Stimulated activated CD8-positive, alpha-beta memory T cell treated with anti-CD3 and anti-CD28 coated beads, Interleukin-12 subunit alpha, Interleukin-12 subunit beta, amount 100 ng/mL, for 1 hour (primary cell): ENCODE measurements around the gene RGS5.
"Not testable (repeated sequence)": the region's sequence is repeated elsewhere in the genome, so short reads cannot be mapped to it uniquely, and the experiment has no call there.

Experiments used
- DNase-seq: peaks from one replicate; pipeline ENCODE4 v3.0.0-alpha.2; 2020; ENCODE audit warnings: low read depth

RGS5 gene, protein sequence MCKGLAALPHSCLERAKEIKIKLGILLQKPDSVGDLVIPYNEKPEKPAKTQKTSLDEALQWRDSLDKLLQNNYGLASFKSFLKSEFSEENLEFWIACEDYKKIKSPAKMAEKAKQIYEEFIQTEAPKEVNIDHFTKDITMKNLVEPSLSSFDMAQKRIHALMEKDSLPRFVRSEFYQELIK

DNA sequence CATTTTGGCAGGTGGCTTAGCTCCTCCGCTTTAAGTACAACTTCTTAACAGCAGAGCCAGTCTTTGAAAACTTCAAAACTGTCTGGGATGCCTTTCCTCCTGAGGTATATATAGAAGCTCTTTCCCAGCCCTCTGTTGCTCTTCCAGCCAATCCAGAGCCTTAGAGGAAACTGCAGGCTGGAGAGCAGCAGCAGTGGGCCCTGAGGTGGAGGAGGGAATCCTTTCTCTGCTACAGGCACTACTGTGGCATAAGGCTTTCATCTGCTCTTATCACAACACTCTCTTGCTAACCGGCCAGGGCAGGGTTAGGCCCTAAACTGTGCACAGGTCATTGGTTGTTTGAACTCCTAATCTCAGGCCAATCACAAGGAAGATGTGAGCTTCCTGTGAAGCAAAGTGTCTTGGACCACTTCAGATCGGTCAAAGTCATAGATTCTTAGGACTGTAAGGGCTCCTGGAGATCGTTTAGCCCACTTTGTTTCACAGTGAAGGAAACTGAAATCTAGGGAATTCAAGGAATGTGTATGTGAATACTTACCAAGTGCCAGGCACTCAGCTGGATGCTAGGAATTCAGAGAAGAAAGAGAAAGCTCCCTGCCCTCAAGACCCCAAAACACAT is at the start of gene RGS5:
Gene RGS5 (minus strand): TSS at position 84 of the 619 bp plus-strand sequence. CDS start 81 bp downstream, at position 3.
- DNase-seq: no peak

DNA sequence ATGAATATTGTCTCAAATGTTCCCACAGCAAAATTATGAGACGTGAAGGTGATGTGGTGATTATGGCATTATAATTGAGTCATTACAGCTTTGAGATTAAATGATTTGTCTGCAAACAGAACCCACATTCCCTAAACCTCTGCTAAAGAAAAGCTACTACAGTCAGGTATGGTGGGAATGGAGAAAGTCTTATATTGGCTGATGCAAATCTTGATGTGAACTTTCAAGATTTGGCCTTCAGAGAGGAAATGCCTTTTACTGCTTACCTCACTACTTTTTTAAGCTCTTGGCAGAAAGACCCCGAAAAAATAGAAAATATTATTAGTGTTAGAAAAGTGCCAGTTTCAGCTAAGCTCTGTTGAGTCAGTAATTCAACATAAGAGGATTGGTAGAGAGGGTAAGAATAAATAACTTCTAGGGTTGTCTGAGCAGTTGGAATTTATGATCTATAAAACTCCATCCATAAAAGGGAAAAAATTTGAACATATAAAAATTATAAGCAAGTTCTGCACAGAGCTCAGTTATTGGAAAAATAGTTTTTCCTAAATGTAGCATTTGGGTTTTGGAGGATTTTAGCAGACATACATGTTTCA is 47.8 kb upstream of the RGS5 start:
- no peak for DNase-seq

DNA sequence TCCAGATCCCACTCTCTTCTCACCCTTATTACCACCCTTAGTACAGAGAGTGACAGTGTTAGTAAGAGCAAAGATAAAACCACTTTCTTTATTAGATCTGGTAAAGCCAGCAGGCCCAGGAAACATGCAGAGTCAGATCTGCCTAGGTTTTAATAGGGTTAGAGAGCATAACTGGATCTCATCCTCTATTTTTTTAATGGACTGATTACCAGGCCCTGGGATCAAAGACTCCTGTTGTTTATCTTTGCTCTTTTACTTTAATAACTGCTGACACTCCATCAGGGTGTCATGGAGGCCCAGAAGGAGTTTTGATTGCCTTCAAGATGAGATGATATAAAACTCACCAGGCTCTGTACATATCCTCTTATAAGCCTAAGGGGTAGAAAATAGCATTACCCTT is 45.3 kb upstream of the RGS5 start:
- no peak for DNase-seq

DNA sequence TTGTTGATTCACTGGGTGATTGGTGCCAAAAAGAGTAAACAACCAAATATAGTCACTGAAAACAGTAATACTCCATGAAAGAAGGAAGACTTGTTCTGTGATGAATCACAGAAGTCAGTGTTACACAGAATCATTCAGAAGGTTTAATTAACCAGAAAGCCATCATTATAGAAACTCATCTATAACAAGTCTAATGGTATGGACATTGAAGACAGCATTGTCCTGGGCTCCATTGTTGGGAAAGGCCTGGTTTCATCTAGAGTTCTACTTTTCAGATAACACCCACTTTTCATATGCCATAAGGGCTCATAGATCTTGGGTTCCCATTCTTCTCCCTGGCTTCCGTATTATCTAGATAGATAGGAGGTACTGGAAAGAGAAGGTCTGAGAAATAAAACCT is 41.9 kb upstream of the RGS5 start:
- DNase-seq: not testable (repeated sequence)

DNA sequence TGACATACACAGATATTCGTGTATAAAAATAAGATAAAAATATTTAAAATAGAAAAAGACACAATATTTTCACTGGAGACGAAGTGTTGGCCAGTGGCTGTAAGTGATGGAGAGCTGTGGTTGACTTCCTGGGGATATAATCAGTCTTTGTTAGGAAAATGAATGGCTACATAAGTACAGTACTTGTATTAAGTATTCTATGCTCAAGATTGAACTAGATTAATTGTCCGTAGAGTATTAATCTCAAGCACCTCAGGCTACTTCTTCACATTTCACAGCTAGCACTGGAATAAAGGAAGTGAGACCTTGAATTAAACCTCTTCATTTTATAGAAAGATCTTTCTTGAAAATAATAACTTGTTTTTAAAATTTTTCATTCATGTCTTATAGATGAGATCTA is 39.0 kb upstream of the RGS5 start:
- no peak for DNase-seq

DNA sequence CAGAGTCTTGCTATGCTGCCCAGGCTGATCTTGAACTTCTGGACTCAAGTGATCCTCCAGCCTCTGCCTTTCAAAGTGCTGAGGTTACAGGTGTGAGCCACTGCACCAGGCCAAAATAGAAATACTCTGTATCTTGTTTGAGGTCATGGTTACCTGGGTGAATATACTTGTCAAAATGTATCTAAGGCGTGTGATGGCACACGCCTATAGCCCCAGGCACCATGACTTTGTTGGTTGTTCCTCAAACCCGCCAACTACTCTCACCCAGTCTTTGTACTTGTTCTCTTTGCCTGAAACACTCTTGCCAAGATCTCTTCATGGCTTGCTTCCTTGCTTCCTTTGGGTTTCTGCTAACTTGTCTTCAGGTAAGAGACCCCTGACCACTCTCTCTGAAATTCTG is 38.0 kb upstream of the RGS5 start:
- DNase-seq: no peak

DNA sequence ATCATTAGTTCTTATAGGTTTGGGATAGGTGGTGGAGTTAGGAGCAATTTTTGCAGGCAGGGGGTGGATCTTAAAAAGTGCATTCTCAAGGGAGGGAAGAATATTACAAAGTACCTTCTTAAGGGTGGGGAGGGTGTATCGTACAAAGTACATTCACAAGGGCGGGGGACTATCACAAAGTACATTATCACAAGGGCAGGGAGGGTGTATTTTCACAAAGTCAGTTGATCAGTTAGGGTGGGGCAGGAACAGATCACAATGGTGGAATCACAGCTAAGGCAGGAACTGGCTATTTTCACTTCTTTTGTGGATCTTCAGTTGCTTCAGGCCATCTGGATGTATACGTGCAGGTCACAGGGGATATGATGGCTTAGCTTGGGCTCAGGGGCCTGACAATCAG is 30.9 kb upstream of the RGS5 start:
- DNase-seq: not testable (repeated sequence)

DNA sequence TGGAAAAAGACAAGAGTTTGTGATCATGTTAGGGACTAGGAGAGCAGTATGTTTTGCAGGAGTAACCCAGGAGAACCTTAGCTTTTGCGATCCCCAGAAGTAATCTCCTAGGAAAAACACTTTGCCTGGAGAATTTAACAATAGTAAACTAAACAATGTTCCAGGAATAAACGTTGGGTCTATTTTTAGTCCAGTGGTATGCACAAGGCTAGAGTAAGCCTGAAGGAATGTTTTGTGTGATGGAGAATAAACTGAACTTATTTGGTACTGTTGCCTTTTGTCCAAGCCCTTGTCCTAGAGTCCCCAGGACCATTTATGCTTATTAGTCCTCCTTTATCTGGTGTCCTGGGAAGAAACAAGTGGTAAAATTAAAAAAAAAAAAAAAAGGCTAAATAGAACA is 28.7 kb upstream of the RGS5 start:
- no peak for DNase-seq

DNA sequence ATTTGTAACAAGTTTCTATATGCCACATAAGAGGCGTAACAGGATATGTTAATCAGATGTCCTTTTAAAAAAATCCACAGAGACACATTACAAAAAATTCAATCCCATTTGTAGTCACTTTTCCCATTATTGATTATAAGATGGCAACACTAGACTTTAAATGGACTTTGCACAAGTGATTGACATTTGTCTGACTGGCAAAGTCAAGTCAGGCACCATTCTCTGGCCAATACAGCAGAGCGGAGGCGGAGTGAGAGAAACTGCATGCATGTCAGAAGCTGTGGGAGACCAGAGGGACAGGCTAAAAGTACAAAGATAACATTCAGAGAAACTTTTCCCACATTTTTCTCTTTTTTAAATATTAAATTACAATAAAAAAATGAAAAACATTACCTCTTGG is 28.1 kb upstream of the RGS5 start:
- DNase-seq: no peak

DNA sequence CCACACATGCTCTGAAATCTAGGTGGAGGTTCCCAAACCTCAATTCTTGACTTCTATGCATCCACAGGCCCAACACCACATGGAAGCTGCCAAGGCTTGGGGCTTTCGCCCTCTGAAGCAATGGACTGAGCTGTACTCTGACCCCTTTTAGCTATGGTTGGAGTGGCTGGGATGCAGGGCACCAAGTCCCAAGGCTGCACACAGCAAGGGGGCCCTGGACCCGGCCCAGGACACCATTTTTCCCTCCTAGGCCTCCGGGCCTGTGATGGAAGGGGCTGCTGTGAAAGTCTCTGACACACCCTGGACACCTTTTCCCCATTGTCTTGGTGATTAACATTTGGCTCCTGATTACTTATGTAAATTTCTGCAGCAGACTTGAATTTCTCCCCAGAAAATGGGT is 25.6 kb upstream of the RGS5 start:
- DNase-seq: not testable (repeated sequence)

DNA sequence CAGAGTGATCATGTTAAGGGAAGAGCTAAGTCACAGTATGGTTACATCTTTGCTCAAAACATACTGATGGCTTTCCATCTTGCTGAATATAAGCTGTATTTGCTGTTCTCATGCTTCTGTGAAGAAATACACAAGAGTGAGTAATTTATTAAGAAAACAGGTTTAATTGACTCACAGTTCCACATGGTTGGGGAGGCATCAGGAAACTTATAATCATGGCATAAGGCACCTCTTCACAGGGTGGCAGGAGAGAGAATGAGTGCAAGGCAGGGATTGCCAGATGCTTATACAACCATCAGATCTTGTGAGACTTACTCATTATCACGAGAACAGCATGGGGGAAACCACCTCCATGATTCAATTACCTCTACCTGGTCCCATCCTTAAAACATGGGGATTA is 24.4 kb upstream of the RGS5 start:
- DNase-seq: no peak

DNA sequence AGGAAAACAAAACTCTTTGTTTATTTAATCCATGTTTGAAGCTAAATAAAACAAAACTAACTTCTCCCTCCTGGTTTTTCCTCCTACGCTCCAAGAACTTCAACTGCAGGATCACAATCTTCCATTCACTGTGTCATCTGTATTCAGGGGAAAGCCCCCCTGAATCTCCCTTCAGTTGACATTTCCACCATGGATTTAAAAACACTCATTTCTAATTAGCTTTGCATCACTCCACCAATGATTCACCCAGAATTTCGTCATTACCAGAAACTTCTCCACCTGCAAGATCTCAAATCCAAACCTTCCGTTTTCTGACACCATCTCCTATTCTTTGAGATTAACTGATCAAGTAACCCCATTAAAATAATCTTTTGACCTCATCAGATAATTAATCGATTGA is 10.9 kb upstream of the RGS5 start:
- no peak for DNase-seq

DNA sequence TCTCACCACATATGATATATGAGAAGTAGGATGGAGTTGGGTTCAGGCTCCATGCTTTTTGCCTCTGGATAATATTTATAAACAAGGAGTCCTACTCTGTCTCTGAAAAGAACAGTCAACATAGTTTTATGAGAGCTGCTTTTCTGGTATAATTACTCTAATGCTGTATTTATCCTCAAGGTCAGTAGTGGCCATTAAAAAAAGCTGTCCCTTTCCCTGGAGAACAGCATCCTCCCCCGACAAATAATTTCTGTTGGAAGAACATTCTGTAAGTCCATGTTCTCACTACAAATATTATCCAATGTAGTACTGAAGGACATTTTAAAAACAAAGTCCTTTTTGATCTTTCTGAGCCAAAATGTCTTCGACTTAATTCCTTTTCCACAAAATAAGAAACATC is 9.0 kb upstream of the RGS5 start:
- DNase-seq: no peak

DNA sequence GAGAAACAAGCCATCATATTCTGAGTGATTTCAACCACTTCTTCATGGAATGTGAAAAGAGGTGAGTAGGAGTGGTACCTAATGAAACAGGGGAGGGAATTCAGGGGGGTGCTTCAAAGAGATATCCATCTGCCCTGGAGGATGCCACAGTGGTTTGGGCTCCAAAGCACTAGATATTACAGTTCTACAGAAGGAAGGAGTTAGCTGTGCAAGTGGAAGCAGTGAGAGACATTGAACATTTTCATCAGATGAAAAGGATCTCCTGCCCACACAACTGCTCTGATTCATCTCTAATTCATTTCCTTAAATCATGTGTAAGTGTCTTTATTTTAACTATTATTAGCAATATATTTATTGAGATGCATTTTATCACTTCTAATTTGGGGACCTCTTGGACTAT is 2.8 kb upstream of the RGS5 start:
- no peak for DNase-seq

DNA sequence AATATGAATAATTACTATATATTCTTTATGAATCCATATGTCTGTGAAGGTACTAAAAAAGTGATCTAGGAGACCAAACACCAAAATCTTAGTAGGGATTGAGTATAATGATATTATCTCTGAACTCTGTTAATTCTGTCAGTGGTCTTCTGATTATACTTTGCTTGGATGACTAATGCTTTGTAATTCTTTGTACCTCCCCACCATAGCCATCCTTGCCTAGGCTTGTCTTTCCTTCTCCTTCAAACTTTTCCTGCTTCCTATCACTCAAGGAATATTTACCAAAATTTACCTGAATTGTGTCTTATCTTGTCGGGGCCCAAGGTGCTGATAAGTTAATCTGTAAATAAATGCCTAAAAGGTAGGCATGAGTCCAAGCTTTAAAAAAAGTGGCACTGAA is 845 bp upstream of the RGS5 start:
- DNase-seq: no peak

DNA sequence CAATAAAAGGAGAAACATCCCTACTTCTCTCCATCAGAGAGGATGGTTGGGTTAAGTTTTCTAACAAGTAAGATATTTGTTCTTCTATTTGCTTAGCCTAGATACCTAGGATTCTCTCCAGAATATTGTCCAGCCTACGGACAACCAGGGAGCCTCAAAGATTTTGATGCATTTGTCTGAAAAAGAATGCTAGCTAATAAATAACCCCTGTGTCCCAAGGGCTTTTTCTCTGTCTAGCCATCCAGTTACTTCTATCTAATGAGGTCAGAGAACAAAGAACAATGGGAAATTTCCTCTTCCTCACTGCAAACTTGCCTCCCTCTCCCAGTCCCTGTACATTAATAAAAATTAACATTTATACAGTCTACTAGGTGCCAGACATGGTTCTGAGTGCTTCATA is 810 bp downstream of the RGS5 start:
- DNase-seq: no peak

DNA sequence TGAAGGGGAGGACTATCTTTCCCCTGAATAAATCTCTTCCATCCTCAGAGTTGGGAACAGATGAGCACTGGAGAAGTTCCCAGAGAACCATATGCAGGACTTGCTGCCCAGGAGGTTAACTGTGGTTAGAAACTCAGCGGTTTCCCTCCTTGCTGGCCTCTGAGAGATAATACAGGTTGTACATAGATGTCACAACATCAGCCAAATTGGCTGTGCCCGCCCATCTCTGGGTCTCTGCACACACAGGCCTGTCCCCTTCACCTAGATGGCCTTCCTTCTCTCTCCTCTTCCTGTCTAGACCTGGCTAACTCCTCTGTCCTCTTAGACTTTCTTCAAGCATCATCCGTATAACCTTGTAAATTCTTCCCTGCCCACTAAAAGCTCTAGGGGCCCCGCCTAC is 5.7 kb downstream of the RGS5 start:
- no peak for DNase-seq

DNA sequence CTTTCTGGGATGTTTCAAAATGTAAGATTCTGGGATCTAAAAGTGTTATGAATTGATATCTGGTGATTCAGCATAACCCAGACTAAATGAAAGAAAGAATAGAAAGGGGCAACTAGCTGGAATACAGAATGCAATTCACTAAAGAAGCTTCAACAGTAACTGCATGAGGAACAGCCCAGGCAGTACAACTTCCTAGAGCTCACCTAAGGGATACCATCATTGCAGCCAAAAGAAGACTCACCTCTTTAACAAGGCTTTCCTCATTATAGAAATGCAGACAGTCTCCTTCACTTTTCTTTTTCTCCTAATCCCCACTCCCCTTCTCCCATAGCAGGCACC is 6.3 kb downstream of the RGS5 start:
- DNase-seq: no peak

DNA sequence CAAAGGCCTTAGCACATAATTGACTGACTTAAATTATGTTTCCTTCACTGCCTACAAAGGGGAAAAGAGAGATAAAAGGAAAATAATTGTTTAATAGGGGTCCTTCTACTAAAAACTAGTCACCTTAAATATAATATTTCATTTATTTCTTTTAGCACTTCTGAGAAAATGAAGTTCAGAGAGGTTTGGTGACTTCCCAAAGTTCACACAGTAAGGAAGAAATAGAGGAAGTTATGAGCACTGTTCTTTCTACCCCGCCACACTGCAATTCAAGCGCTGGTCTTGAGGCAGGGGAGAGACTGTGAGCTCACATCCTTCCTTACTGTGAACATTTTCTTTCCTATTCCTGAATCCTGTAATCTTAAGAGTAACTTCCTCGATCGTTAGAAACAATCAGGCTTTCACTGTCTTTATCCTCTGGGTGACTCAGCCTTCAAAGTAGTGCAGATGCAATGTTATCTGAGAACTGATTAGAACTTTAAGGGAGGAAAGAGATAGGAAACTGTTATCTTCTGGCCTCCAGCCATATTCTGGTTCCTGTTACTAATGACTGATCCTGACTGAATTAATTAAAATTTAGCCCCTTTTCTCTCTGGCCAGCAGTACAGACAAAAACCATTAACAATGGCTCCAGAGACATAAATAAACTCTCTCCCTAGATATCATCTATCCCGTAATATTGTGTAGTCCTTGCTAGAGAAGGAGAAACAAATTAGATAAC is 6.8 kb downstream of the RGS5 start:
- DNase-seq: no peak

DNA sequence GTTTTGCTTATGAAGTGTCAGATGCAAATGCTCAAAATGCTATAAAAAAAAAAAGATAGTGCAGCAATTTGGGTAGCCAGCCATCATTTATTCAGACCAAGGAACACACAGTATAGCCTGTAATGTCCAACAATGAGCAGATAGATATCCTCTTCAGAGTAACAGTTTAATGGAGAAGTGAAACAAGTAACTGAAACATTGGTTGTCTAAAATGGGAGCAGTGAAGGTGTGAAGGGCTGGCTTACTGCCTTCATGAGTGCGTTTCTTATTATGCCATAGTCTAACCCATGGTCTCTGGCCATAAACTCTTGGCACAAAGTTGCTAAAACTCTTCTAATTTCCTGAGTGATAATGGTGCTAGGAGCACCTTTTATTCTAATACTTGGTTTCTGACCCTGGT is 11.4 kb downstream of the RGS5 start:
- no peak for DNase-seq

DNA sequence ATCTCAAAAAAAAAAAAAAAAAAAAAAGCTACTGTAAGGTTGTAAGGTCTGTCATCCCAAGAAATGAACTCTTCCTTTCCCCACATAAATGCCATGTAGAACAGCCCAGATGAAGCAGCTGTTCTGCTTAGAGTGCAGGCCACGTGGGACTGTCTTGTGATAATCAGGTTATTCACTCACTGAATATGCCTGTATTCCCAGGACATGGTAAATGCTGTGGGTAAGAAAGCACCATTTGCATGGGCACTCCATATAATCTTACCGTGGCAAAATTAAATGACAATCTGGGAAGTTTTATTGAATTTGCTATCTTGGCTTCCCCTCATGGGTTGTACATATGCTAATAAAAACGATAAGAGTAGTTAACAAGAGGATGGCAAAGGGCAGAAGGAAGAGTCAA is 13.8 kb downstream of the RGS5 start:
- no peak for DNase-seq

DNA sequence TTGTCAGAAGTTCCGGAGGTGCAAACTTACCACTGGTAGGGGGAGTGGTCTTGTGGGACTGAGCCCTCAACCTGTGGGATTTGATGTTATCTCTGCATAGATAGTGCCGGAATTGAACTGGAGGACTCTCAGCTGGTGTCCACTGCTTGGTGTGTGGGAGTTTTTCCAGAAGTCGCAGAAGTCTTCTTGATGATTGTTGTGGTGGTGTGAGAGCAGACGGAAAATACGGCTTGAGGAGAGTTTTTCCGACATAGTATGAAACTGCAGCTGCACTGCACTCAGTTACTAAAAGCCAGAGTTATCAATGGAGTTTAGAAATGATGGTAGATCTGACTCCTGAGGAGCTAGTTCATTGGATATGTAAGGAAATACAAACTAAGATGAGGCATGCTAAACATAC is 14.9 kb downstream of the RGS5 start:
- DNase-seq: no peak

DNA sequence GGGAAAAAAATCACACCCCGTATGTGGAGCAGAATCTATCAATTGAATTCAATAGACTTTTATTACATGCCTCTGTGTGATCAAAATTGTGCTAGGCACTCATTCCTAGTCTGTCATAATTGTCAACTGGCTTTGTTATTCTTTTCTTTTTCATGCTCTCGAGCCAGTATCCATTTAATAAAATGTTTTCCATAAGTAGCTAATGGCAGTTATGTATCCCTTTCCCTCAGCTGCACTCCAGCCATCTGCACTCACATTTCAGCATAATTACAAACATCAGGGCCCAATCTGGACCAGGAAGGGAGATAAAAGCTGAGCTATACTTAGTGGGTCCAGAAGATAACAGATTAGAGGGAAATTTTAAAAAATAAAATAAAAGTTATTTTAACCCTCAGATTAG is 15.9 kb downstream of the RGS5 start:
- DNase-seq: no peak
